ENCODE results near the gene DPEP2. TPM values are rescaled to one million over a fixed set of nuclear protein-coding genes. Genes with fewer than 3 reads are reported as not detected.

The DPEP2 gene
- total RNA-seq, 2 donors from 2014 or later, result 0.20 TPM; not detected in 1

GRCh38 chr16:68041783-68042182 is 42.5 kb upstream of the DPEP2 start:
- Histone ChIP-seq H3K27me3 (ENCODE audit: control insufficient read depth, insufficient read depth, low read length, poor library complexity, severe bottlenecking) (no peaks in the 10 kb centered on the region), H3K9me3 (ENCODE audit: control insufficient read depth, low read length) (no peaks in the 10 kb centered on the region), H3K4me3 (ENCODE audit: low read length) (no peak overlapping the region), H3K4me1 (ENCODE audit: control insufficient read depth, insufficient read depth, low read length) (no peaks in the 10 kb centered on the region), H3K36me3 (ENCODE audit: control insufficient read depth, insufficient read depth, low read length) (peaks cover 23% of the 10 kb centered on the region), H3K27ac (ENCODE audit: low read depth, low read length) (no peak overlapping the region), H3K9ac (ENCODE audit: extremely low read depth, low read length, poor library complexity, severe bottlenecking) (no peak overlapping the region)
- H3K4me3 Mint-ChIP-seq, result no peak overlapping the region
- H3K27ac Mint-ChIP-seq, result no peak overlapping the region
- no peak for DNase-seq
- no peaks in the 10 kb centered on the region for H3K9me3 Mint-ChIP-seq
- WGBS, 2 experiments (ENCODE audit: insufficient coverage in 1 of 2, insufficient read length in 1 of 2), result 80% methylated on average over 1 of the region's 2 CpGs; no CpG with 5 or more reads in 1 of the 2 experiments
- peaks cover 3% of the 10 kb centered on the region for H3K4me1 Mint-ChIP-seq
- H3K36me3 Mint-ChIP-seq (ENCODE audit: low read depth), result peaks cover 24% of the 10 kb centered on the region
- no peaks in the 10 kb centered on the region for H3K27me3 Mint-ChIP-seq (ENCODE audit: insufficient read depth)
- no peak for TF ChIP-seq CTCF (conservative IDR thresholded peaks at IDR 0.05)

GRCh38 chr16:68040506-68041288 is 41.4 kb upstream of the DPEP2 start:
- Histone ChIP-seq H3K9ac (ENCODE audit: extremely low read depth, low read length, poor library complexity, severe bottlenecking) (no peak overlapping the region), H3K27me3 (ENCODE audit: control insufficient read depth, insufficient read depth, low read length, poor library complexity, severe bottlenecking) (no peaks in the 10 kb centered on the region), H3K4me1 (ENCODE audit: control insufficient read depth, insufficient read depth, low read length) (no peaks in the 10 kb centered on the region), H3K36me3 (ENCODE audit: control insufficient read depth, insufficient read depth, low read length) (peaks cover 23% of the 10 kb centered on the region), H3K9me3 (ENCODE audit: control insufficient read depth, low read length) (no peaks in the 10 kb centered on the region), H3K4me3 (ENCODE audit: low read length) (no peak overlapping the region), H3K27ac (ENCODE audit: low read depth, low read length) (no peak overlapping the region)
- H3K4me3 Mint-ChIP-seq, result no peak overlapping the region
- peaks cover 19% of the 10 kb centered on the region for H3K36me3 Mint-ChIP-seq (ENCODE audit: low read depth)
- no peaks in the 10 kb centered on the region for H3K9me3 Mint-ChIP-seq
- peak; percentile 89 for TF ChIP-seq CTCF (conservative IDR thresholded peaks at IDR 0.05)
- 74 to 85% methylated on average over 7 to 14 of the region's 14 CpGs for WGBS, 2 experiments (ENCODE audit: insufficient coverage in 1 of 2, insufficient read length in 1 of 2)
- peak overlapping the region; percentile 87 for H3K27ac Mint-ChIP-seq
- no peaks in the 10 kb centered on the region for H3K27me3 Mint-ChIP-seq (ENCODE audit: insufficient read depth)
- peaks cover 3% of the 10 kb centered on the region for H3K4me1 Mint-ChIP-seq
- peak; percentile 97 for DNase-seq

GRCh38 chr16:68037841-68038597 is 38.7 kb upstream of the DPEP2 start:
- H3K4me3 ChIP-seq (ENCODE audit: low read length), result no peak overlapping the region
- no peak for DNase-seq
- peaks cover 16% of the 10 kb centered on the region for H3K36me3 Mint-ChIP-seq (ENCODE audit: low read depth)
- H3K9me3 ChIP-seq (ENCODE audit: control insufficient read depth, low read length), result no peaks in the 10 kb centered on the region
- H3K9ac ChIP-seq (ENCODE audit: extremely low read depth, low read length, poor library complexity, severe bottlenecking), result no peak overlapping the region
- H3K4me1 ChIP-seq (ENCODE audit: control insufficient read depth, insufficient read depth, low read length), result no peaks in the 10 kb centered on the region
- H3K9me3 Mint-ChIP-seq, result no peaks in the 10 kb centered on the region
- no peak overlapping the region for H3K27ac Mint-ChIP-seq
- 94% methylated on average over 6 to 9 of the region's 9 CpGs for WGBS, 2 experiments (ENCODE audit: insufficient coverage in 1 of 2, insufficient read length in 1 of 2)
- no peak for TF ChIP-seq CTCF (conservative IDR thresholded peaks at IDR 0.05)
- no peak overlapping the region for H3K27ac ChIP-seq (ENCODE audit: low read depth, low read length)
- H3K27me3 ChIP-seq (ENCODE audit: control insufficient read depth, insufficient read depth, low read length, poor library complexity, severe bottlenecking), result no peaks in the 10 kb centered on the region
- H3K4me3 Mint-ChIP-seq, result no peak overlapping the region
- no peaks in the 10 kb centered on the region for H3K27me3 Mint-ChIP-seq (ENCODE audit: insufficient read depth)
- peaks cover 3% of the 10 kb centered on the region for H3K4me1 Mint-ChIP-seq
- H3K36me3 ChIP-seq (ENCODE audit: control insufficient read depth, insufficient read depth, low read length), result peaks cover 20% of the 10 kb centered on the region
